HG03159 (cell line): ENCODE results near the gene FAHD1.
"Not testable (repeated sequence)": the region's sequence is repeated elsewhere in the genome, so short reads cannot be mapped to it uniquely, and the experiment has no call there.

Experiments
- ATAC-seq: cut with Tn5 transposase; IDR thresholded peaks from one replicate; pipeline ENCODE4 v1.9.1; 2021; ENCODE audit warnings: mild to moderate bottlenecking, moderate library complexity; ENCODE audit not compliant: unreplicated experiment

Gene FAHD1

DNA sequence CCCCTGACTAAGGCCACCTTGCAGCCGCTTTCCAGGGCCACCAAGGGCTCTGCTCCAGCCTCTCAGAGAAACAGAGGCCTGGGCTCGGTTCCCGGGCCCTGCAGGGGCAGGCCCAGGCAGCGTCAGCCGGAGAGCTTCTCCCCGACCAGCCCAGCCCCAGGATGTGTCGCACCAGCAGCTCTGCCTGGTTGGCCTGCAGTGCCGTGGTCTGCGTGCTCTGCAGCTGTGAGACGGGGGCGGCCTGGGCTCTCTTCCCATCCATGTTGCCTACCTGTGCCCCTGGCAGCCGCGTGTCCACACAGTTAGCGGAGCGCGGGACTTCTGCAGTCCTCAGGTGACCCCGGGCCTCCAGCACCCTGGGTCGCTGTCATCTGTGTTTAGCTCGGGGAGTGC lies 38.3 kb upstream of the FAHD1 start:
- ATAC-seq = no peak

DNA sequence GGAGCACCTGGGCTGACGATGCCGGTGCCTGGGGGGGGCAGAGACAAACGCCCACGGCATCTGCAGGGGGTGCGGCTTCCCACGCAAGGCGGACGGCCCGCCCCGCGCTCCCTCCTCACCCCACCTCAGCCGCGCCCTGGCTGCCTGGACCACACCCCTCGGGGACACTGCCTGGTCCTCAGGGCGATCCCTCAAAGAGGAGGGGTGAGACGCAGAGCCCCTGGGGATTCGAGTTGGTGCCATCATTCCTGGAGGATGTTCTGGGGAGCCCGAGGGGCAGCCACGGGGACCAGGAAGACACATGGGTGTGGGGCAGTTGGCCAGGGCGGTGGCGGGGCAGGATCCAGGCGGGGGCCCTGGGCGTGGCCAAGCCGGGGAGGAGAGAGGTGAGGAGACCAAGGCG lies 37.4 kb upstream of the FAHD1 start:
- ATAC-seq = no peak

DNA sequence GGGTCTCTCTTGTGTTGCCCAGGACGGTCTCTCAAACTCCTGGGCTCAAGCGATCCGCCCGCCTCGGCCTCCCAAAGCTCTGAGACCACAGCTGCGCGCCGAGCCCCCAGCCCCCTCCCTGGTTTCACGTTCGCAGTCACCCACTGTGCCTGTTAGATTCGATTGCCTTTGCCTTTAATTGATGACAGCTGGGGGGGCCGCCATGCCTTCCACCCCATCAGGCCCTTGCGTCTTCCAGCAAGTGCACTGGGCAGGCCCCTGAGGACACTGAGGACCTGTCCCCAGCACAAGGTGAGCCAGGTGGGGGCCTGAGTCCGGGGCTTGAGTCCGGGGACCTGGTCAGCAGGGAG lies 36.8 kb upstream of the FAHD1 start:
- no peak for ATAC-seq

DNA sequence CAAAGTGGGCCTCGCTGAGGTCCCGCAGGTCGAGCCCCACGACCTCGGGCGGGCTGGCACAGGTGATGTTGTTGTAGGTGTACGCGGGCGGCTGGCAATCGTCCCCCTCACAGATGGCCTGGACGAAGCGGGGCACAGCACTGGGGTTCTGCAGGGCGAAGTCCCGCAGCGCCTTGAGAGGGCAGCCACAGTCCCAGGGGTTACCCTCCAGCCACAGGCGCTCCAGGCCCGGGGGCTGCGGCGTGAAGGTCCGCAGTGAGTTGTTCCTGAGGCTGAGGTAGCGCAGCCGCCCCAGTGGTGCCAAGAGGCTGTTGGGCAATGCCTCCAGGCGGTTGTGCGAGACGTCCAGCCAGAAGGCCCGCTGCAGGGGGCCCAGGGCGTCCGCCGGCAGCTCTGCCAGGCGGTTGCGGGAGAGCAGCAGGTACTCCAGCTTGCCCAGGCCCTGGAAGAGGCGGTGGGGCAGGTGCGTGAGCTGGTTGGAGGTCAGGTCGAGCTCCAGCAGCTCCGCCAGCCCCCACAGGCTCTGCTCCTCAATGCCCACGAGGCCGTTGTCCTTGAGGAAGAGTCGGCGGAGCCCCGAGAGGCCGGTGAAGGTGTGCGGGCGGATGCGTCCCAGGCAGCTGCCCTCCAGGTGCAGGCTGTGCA lies 36.3 kb upstream of the FAHD1 start:
- ATAC-seq = no peak

DNA sequence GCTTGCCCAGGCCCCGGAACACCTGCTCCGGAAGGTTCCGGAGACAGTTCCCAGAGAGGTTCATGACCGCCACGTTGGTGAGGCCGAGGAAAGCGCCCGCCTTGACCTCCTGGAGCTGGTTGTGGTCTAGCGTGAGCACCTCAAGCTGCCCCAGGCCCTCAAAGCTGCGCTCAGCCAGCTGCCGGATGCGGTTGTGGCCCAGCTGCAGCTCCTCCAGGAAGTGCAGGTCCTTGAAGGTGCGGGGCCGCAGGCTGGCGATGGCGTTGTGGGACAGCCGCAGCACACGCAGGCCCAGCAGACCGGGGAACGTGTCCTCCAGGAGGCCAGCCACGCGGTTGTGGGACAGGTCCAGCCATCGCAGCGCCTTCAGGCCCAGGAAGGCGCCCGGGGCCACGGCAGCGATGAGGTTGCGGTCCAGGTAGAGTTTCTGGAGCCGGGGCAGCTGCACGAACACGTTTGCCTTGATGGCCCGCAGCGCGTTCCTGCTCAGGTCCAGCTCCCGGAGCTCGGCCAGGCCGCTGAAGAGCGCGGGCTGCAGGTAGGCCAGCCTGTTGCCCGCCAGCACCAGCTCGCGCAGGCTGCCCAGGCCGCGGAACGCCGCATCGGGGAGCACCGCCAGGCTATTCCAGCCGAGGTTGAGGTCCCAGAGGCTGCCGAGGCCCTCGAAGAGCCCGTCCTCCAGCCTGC lies 35.6 kb upstream of the FAHD1 start:
- ATAC-seq = no peak

DNA sequence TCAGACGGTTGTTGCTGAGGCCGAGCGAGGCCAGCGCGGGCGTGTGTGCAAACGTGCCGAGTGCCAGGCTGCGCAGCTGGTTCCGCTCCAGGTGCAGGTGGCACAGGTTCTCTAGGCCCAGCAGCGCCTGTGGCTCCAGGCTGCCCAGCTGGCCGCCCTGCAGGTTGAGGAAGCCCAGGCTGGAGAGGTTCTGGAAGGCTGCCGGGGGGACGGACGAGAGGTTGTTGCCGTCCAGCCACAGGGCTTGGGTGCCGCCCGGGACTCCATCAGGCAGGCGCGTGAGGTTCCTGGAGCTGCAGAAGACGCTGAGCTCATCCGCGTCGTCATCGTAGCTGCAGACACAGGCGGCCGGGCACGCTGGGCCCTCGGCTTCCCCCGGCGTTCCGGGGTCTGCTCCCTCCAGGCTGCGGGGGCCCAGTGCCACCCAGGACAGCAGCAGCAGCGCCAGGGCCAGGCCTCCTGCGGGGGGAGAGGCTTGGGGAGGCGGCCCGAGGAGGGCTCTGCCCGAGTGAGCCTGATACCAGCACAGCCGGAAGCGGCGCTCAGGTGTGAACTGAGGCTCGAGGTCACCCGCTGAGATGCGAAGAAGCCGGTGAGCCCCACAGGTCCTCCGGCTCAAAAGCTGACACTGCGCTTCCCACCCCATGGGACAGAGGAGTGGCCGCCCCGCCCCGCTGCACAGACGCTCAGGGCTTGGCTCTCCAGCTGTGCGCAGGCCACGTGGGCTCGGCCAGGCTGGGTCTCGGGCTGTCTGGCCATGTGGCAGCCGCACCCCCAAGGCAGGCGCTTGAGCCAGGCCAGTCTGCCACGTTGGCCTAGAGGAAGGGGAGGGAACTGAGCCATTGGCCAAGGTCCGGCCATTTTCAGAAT lies 34.8 kb upstream of the FAHD1 start:
- ATAC-seq = no peak

DNA sequence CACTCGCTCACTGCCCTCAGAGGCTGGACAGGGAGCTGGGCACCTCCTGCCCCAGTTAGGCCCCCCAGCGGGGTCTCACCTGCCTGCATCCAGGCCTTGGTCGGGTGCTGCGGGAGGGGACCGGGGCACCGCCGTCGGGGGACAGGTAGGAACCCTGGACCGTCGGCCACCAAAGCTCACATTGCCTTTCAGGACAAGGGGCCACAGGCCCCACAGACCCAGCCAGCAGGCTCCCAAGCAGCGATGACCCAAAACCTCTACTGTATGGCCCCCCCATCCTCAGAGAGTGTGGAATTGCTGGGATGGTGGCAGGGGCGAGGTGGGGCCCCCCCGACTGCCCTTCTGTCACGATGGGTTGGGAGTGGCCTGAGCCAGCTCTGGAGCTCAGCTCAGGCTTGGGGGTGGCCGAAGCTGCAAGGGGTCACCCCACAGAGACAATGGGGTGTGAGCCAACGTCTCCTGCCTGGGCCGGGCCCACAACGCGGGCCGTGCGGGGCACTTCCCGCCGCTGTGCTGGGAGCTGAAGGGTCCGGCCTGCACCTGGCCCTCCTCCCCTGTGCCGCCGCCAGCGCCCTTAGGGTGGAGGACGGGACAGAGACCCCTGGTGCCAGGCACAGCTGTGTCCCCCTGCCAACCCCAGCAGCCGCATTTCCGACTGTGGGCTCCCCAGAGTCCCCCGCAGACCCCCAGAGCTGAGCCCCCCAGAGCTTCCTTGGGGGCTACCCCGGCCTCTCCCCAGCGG lies 34.0 kb upstream of the FAHD1 start:
- no peak for ATAC-seq

DNA sequence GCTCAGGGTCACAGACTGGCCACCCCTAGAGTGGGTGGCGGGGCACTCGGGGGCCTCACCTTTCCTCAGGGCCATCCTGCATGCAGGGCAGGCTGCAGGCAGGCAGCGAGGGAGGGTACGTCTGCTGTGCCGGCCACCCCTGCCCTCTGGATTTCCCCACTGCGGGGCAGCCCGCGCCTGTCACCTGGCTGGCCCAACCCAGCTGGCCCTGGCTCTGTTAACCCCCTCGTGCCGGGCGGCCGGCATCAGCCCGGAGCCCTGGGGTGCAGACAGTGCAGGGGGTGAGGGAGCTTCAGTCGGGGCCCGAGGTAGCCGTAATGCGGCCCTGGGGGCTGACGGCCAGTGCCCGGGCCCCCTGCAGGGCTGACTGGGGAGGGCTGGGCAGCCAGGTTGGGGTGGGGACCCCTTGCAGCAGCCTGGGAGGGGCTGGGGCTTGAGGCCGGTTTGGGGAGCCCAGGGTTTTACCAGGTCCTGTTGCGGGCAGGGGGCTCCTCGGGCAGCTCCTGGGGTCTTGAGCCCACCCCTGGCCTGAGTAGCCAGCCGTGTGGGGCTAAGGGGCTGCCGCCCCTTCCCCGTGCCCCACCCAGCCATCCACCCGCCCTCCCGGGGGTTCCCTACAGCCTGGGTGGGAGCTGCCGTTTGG lies 33.3 kb upstream of the FAHD1 start, which contains the start of gene IGFALS:
Gene IGFALS, minus strand, starts transcription at position 128 of the 643 bp plus-strand sequence. Its CDS starts 53 bp downstream, at position 75.
- ATAC-seq = no peak

DNA sequence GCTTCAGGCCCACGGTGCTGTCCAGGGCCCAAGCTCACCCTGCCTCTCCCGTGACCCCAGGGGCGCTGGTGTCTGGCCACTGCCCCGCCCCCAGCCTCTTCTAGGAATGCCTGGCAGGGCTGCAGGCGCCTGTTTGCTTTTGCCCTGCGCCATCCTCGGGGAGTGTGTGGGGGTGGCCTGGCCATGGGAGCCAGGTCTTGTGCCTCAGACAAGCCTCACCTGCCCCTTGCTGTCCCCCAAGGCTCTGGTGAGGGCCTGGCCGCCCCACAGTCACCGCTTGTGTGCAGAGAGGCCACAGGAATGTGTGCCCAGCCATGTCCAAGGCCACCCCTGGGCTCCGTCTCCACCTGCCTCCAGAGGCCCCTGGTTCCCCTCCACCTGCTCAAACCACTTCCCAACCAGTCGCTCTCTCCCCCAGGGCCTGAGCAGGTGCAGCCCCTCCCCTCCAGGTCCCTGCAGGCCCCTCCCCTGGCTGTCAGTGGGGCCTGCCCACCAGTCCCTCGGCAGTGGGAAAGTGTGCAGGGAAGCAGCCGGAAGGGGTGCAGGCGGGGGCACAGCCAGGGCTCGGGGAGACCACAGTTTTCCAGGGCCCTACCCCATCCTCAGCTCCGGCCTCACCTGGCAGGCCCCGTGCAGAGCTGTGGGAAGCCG lies 32.7 kb upstream of the FAHD1 start:
- ATAC-seq = no peak

DNA sequence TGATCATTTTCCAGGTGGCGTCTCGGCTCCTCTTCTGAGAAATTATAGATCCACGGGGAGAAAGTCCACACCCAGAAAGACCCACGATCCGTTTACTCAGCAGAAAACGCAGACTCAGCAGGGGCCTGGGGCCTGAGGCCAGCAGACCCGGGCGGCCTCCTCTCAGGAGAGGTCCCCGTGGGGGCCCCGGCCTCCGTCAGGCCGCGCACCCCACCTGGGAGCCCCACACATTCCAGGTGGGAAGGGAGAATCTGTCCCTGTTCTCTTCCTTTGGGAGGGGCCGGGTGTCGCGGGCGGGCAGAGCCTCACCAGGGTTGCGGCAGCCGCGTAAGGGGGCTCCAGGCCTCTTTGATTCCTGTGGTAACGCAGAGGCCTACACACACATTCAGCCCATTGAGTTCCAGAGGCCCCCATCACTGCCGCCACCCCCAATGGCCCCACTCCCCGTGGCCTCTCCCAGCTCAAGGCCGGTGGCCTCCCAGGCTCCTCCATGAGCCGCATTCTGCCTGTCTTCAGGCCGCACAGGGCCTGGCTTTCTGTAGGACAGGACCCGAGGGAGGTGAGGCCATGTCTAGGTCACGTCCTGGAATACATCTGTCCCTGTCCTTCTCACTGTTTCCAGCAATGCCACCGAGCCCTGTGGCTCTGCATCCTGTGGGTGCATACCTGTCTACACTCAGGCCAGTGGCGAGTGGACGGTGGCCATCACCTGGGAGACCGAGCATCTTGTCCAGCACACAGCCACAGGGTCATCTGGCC lies 31.9 kb upstream of the FAHD1 start:
- no peak for ATAC-seq

DNA sequence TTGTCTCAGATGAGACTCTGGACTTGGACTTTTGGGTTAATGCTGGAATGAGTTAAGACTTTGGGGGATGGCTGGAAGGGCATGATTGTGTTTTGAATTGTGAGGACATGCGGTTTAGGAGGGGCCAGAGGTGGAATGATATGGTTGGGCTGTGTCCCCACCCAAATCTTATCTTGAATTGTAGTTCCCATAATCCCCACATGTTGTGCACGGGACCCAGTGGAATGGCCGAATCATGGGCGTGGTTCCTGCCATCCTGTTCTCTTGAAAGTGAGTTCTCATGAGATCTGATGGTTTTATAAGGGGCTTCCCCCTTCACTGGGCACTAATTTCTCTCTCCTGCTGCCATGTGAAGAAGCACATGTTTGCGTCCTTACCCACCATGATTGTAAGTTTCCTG lies 27.7 kb upstream of the FAHD1 start:
- not testable (repeated sequence) for ATAC-seq

DNA sequence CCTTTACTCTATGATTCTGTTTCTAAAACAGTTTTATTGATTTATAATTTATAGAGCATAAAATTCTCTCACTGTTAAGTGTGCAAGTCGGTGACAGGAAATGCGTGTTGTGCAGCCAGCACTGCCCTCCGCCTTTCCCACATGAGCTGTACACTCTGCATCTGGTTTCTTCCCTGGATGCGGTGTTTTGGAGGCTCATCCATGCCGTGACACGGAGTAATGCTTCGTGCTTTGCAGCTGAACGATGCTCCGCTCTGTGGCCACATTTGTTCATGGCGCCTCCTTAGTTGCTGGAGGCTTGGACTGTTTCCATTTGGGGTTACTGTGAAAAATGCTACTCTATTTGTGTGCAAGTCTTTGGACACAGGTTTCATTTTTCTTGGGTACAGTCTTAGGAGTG lies 26.3 kb upstream of the FAHD1 start:
- ATAC-seq = no peak

DNA sequence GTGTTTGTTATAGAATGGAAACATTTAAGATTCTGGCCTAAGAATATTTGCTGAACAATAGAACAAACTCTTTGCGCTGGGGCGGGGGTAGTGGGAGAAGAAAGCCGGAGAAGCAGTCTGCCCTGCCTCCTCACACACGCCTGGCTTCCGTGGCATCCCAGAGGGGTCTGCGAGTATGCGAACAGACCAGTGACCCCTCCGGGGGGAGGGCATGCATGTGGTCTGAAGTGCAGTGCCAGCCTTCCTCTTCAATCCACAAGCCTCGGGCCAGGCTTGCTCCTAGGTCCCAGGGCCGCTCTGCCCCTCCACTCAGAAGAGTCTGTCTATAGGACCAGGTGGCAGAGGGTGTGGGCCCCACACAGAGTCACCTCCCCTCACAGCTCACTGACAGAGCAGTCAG lies 19.4 kb upstream of the FAHD1 start:
- no peak for ATAC-seq

DNA sequence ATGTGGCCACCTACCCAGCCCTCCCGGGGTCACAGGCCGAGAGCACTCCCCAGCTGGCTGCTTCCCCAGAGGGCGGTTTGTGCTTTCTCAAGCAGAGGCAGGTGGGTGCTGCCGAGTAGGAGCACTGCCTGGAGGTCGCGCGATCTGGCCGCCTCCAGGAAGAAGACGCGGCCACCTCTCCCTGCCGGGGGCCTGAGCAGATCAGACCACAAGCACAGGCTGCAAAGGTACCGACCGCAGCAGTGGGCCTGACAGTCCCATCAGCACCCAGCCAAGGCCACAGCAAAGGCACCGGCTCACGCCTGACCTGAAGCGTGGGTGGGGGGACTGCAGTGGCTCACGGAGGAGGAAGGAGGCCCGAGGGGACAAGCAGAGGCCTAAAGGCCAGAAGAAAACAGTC lies 18.3 kb upstream of the FAHD1 start:
- ATAC-seq = no peak

DNA sequence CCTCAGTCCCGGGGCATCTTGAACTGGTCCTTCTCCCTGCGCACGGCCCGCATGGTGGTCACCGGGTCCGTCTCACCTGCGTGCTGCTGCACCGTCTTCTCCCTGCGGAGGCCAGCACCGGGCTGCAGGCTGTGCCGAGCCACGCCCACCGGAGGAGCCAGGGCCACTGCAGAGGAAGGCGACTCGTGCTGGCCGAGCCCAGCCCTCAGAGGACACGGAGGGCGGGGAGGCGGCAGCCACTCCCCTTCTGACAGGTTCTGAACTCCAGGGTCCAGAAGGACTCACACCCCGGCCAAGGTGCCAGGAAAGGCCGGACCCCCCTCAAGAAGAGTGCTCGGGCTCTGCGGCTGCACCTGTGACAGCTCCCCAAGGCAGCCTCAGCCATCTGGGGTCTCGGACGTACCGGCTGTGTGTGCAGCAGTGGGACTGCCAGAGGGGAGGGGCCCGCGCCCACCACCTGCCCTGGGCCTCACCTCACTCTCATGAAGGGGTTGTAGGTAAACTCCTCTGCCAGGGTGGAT lies 17.7 kb upstream of the FAHD1 start:
- ATAC-seq = no peak

DNA sequence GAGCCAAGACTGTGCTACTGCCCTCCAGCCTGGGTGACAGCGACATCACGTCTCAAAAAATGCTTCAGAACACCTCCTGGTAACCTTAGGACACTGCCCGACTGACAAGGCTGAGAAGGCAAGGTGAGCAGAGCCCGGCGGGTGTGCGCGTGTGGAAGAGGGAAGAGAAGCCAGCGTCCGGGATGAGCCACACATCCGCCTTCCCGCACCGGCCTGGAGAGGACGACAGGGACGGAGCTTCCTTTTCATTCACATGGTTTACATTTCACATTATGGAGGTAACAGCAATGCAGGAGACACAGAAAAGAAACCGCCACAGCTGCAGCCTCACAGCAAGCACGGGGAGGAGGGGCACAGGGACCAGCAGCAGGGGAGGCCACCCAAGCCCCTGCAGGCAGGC lies 16.9 kb upstream of the FAHD1 start:
- no peak for ATAC-seq

DNA sequence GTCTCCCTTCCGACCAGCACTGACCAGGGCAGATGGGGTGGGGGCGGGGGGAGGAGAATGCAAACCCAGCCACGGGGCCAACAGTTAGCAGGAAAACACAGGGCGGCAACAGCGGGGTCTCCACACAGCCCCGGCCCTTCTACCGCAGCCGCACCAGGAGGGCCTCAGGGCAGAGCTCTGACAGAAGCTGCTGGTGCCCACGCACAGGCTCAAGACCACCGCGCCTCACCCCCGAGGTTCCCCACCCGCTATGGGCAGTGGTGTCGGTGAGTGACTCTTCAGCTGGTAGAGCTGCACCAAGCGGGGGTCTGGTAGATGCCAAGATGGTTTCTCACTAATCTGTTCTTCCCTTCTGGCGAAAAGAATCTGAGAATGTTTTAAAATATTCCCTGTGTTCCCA lies 16.5 kb upstream of the FAHD1 start:
- ATAC-seq = no peak

DNA sequence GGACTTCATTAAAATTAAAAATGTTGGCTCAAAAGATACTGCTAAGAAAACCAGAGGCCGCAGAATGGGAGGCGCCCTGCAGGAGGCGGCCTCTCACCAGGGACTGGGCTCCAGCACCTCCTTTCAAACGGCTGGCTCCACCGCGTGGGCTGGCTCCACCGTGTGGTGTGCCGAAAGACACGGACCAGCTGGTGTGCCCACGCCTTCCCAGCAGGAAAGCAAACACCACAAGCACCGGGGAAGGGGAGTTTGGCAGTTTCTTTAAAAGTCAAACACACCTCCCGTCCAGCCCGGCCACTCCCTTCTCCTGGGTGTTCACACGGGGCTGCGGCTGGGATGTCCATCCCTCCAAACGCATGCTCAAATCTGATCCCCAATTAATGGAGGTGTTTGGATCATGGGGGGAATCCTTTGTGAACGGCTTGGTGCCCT lies 14.3 kb upstream of the FAHD1 start:
- no peak for ATAC-seq

DNA sequence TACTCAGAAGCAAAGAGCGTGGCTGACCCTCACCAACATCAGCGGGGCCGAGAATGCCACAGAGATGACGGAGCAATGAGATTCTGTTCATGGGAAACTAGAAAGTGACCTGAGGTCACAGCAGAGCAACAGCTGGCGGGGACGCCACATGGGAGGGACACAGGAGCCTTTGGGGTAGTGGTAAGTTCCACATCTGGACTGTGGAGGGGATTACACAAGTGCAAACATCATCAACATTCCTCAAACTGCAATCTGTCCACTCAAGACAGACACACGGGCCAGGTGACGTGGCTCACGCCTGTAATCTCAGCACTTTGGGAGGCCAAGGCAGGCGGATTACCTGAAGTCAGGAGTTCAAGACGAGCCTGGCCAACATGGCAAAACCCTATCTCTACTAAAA lies 11.5 kb upstream of the FAHD1 start:
- ATAC-seq = no peak
